H1 (cell line): ENCODE measurements around the gene ZNF446. TPM values are rescaled to one million over a fixed set of nuclear protein-coding genes. Genes with fewer than 3 reads are reported as not detected.
"Not testable (repeated sequence)": the region's sequence is repeated elsewhere in the genome, so short reads cannot be mapped to it uniquely, and the experiment has no call there.

Source experiments
- CTCF ChIA-PET: fragments of 300-600 bp; sonication (Branson Sonifier 250); formaldehyde crosslinking; loops from one replicate; lab custom pipeline; 2021; ENCODE audit not compliant: partially characterized antibody; lab: Charles Lee
- POLR2A ChIA-PET: fragments of 300-600 bp; sonication (Branson Sonifier 250); formaldehyde crosslinking; loops from one replicate; lab custom pipeline; 2021; ENCODE audit warnings: inconsistent platforms; ENCODE audit not compliant: partially characterized antibody; lab: Charles Lee
- DNase-seq, 2 experiments: peaks; one replicate each; pipeline versions ENCODE4 v3.0.0 to v3.0.0-alpha.2; 2010 to 2022; ENCODE audit warnings: low spot score in 2 of 2, low read depth in 1 of 2, mixed read lengths in 1 of 2
- FAIRE-seq: peaks from 2 replicates; lab custom pipeline; 2011; peaks lifted over from hg19 to GRCh38; lab: Jason Lieb, UNC
- H2AFZ ChIP-seq: 2 replicates; pipeline ENCODE4 v1.8.1; 2012; ENCODE audit warnings: low read length, inconsistent platforms
- H2AK5ac ChIP-seq: 2 replicates; pipeline ENCODE4 v1.6.1; 2013; ENCODE audit warnings: low read depth, low read length
- H2BK120ac ChIP-seq: replicated peaks from 2 replicates; pipeline ENCODE3; 2013; ENCODE audit warnings: low read depth, low read length, inconsistent platforms
- H2BK12ac ChIP-seq: 2 replicates; pipeline ENCODE4 v1.6.1; 2013; ENCODE audit warnings: low read depth, low read length
- H2BK15ac ChIP-seq: 2 replicates; pipeline ENCODE4 v1.6.1; 2013; ENCODE audit warnings: low read length
- H2BK20ac ChIP-seq: 2 replicates; pipeline ENCODE4 v1.6.1; 2013; ENCODE audit warnings: low read length
- H2BK5ac ChIP-seq: 2 replicates; pipeline ENCODE4 v1.6.1; 2013; ENCODE audit warnings: low read depth, low read length
- H3K14ac ChIP-seq: 2 replicates; pipeline ENCODE4 v1.6.1; 2013; ENCODE audit warnings: inconsistent platforms; ENCODE audit not compliant: insufficient read length
- H3K18ac ChIP-seq: 2 replicates; pipeline ENCODE4 v1.6.1; 2013; ENCODE audit warnings: low read length; ENCODE audit errors: extremely low read depth
- H3K23ac ChIP-seq: 2 replicates; pipeline ENCODE4 v1.6.1; 2013; ENCODE audit warnings: inconsistent platforms; ENCODE audit not compliant: insufficient read length
- H3K23me2 ChIP-seq: 2 replicates; pipeline ENCODE4 v1.6.1; 2013; ENCODE audit warnings: low read depth, low read length
- H3K27ac ChIP-seq: 2 replicates; pipeline ENCODE4 v1.6.1; 2011; ENCODE audit warnings: low read depth, low read length, inconsistent platforms
- H3K27me3 ChIP-seq, 4 experiments: replicated peaks in 1 of 4; 1 replicate in 1 of 4; 2 replicates in 3 of 4; pipeline versions ENCODE4 v1.6.1 to v1.8.1; 2011 to 2013; ENCODE audit warnings: low read length in 3 of 4, mild to moderate bottlenecking in 3 of 4, inconsistent platforms in 2 of 4, mixed read lengths in 2 of 4, moderate library complexity in 1 of 4; ENCODE audit not compliant: control insufficient read depth in 3 of 4, insufficient read depth in 3 of 4; ENCODE audit errors: extremely low read depth in 1 of 4
- H3K36me3 ChIP-seq, 4 experiments: 2 replicates each; pipeline versions ENCODE4 v1.6.1 to v1.8.1; 2011 to 2013; ENCODE audit warnings: mild to moderate bottlenecking in 4 of 4, low read length in 3 of 4, moderate library complexity in 2 of 4, control low read depth in 1 of 4, inconsistent platforms in 1 of 4; ENCODE audit not compliant: insufficient read depth in 4 of 4, control insufficient read depth in 2 of 4
- H3K4ac ChIP-seq: replicated peaks from 2 replicates; pipeline ENCODE3; 2013; ENCODE audit warnings: low read length, low read depth, mixed read lengths, inconsistent platforms; ENCODE audit not compliant: insufficient read length
- H3K4me1 ChIP-seq, 4 experiments: replicated peaks in 1 of 4; 1 replicate in 1 of 4; 2 replicates in 3 of 4; pipeline versions ENCODE4 v1.6.1 to v1.8.1; 2011 to 2013; ENCODE audit warnings: low read length in 3 of 4, inconsistent platforms in 2 of 4, mixed read lengths in 1 of 4; ENCODE audit not compliant: insufficient read depth in 4 of 4, control insufficient read depth in 3 of 4
- H3K4me2 ChIP-seq, 2 experiments: 2 replicates each; pipeline versions ENCODE4 v1.6.1 to v1.8.1; 2011 to 2013; ENCODE audit warnings: low read depth in 2 of 2, low read length in 2 of 2, control low read depth in 1 of 2, inconsistent platforms in 1 of 2, mild to moderate bottlenecking in 1 of 2; ENCODE audit not compliant: insufficient read depth in 1 of 2
- H3K4me3 ChIP-seq, 4 experiments: fragments of 200-600, 300-600 bp in 1 of 4; sonication (generic), shearing (Covaris generic), sonication (Bioruptor Twin) in 1 of 4; 2 replicates each; pipeline versions ENCODE4 v1.5.1 to v1.8.1; 2011 to 2016; ENCODE audit warnings: low read length in 4 of 4, low read depth in 3 of 4, control low read depth in 2 of 4, inconsistent platforms in 2 of 4, mild to moderate bottlenecking in 2 of 4, mixed read lengths in 1 of 4, moderate library complexity in 1 of 4; ENCODE audit not compliant: insufficient read depth in 2 of 4; ENCODE audit errors: extremely low read depth in 1 of 4
- H3K56ac ChIP-seq: replicated peaks from 2 replicates; pipeline ENCODE3; 2013; ENCODE audit warnings: low read depth, mild to moderate bottlenecking, mixed read lengths, low read length, inconsistent platforms; ENCODE audit not compliant: insufficient read length
- H3K79me1 ChIP-seq: 2 replicates; pipeline ENCODE4 v1.6.1; 2013; ENCODE audit warnings: low read depth, low read length, control low read depth
- H3K79me2 ChIP-seq, 2 experiments: 2 replicates each; pipeline versions ENCODE4 v1.6.1 to v1.8.1; 2012 to 2013; ENCODE audit warnings: low read length in 2 of 2, mild to moderate bottlenecking in 2 of 2, inconsistent platforms in 1 of 2; ENCODE audit not compliant: insufficient read depth in 2 of 2, control insufficient read depth in 1 of 2
- H3K9ac ChIP-seq, 4 experiments: replicated peaks in 1 of 4; 1 replicate in 1 of 4; 2 replicates in 3 of 4; pipeline versions ENCODE4 v1.6.1 to v1.8.1; 2011 to 2013; ENCODE audit warnings: low read depth in 3 of 4, low read length in 3 of 4, control low read depth in 2 of 4, mild to moderate bottlenecking in 2 of 4, moderate library complexity in 2 of 4, inconsistent platforms in 1 of 4; ENCODE audit errors: extremely low read depth in 1 of 4
- H3K9me3 ChIP-seq, 2 experiments: 2 replicates each; pipeline versions ENCODE4 v1.6.1 to v1.8.1; 2012 to 2013; ENCODE audit warnings: mild to moderate bottlenecking in 2 of 2, moderate library complexity in 2 of 2, control low read depth in 1 of 2, inconsistent platforms in 1 of 2, low read depth in 1 of 2, low read length in 1 of 2, mixed read lengths in 1 of 2; ENCODE audit not compliant: insufficient read depth in 2 of 2
- H4K20me1 ChIP-seq, 2 experiments: replicated peaks in 1 of 2; 2 replicates each; pipeline versions ENCODE3 to v1.8.1; 2011 to 2013; ENCODE audit warnings: inconsistent platforms in 2 of 2, low read length in 2 of 2, mild to moderate bottlenecking in 1 of 2; ENCODE audit not compliant: insufficient read depth in 2 of 2, control insufficient read depth in 1 of 2
- H4K5ac ChIP-seq: 2 replicates; pipeline ENCODE4 v1.6.1; 2013; ENCODE audit warnings: low read length, low read depth, mixed read lengths, inconsistent platforms; ENCODE audit not compliant: insufficient read length
- H4K8ac ChIP-seq: 2 replicates; pipeline ENCODE4 v1.8.0; 2013; ENCODE audit warnings: mild to moderate bottlenecking, moderate library complexity, low read length, inconsistent platforms; ENCODE audit not compliant: insufficient read depth; ENCODE audit errors: extremely low read depth
- H4K91ac ChIP-seq: replicated peaks from 2 replicates; pipeline ENCODE3; 2013; ENCODE audit warnings: low read length, mixed read lengths, inconsistent platforms; ENCODE audit not compliant: insufficient read length
- WGBS, 2 experiments: shearing (Covaris generic) in 1 of 2; methylation state at CpG; one replicate each; pipeline versions ENCODE4 v1.1.6 to v1.1.7; 2013 to 2015; ENCODE audit warnings: low lambda C conversion rate in 2 of 2, mixed read lengths in 2 of 2, inconsistent platforms in 1 of 2, low coverage in 1 of 2, missing lambda C conversion rate in 1 of 2; ENCODE audit not compliant: insufficient replicate concordance in 2 of 2, insufficient coverage in 1 of 2, insufficient read length in 1 of 2; ENCODE audit errors: extremely low coverage in 1 of 2, missing lambda C conversion rate in 1 of 2; 5-methylcytosine and 5-hydroxymethylcytosine counted together
- polyA plus RNA-seq, 7 experiments: library from polyadenylated mRNA; depleted of rRNA in 3 of 7; stranded (reverse) in 5 of 7; unstranded in 2 of 7; fragments of >200 nt in 5 of 7; fragments of 200-250 nt in 2 of 7; gene quantifications; 1 replicate in 5 of 7; 2 replicates in 1 of 7; 4 replicates in 1 of 7; pipeline versions ENCODE4 v1.2.1 to v1.2.3, GENCODE V29; 2011 to 2013; ENCODE audit warnings: missing spikeins in 2 of 7, mixed read lengths in 2 of 7
- total RNA-seq: library from RNA; stranded (reverse); fragmentation: NEBNext Ultra II Directional; extraction: Animal tissue kit (Norgen Biotek cat#: 25700); gene quantifications from 2 replicates; pipeline ENCODE4 v1.2.1, GENCODE V29; 2021

The ZNF446 gene
- total and polyA plus RNA-seq, 2 of the 8 experiments (the other 6 are each of a cell fraction or from before 2014, with no cell fraction given), result 4.1 to 5.5 TPM

DNA sequence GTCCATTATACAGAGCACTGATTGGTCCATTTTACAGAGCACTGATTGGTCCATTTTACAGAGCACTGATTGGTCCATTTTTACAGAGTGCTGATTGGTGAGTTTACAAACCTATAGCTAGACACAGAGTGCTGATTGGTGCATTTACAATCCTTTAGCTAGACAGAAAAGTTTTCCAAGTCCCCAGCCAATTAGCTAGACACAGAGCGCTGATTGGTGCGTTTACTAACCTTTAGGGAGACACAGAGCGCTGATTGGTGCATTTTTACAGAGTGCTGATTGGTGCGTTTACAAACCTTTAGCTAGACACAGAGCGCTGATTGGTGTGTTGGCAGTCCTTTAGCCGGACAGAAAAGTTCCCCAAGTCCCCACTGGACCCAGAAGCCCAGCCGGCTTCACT is 33.2 kb upstream of the ZNF446 start:
- not testable (repeated sequence) for H3K27me3 ChIP-seq, H3K23ac ChIP-seq, H2AFZ ChIP-seq, H4K91ac ChIP-seq, H3K56ac ChIP-seq, FAIRE-seq, H3K4ac ChIP-seq, H3K79me2 ChIP-seq, H3K27ac ChIP-seq, H4K8ac ChIP-seq, H3K18ac ChIP-seq, H2BK20ac ChIP-seq, DNase-seq, H3K4me3 ChIP-seq, H3K9ac ChIP-seq, H2BK15ac ChIP-seq, H3K9me3 ChIP-seq, H3K79me1 ChIP-seq, H4K5ac ChIP-seq, H2AK5ac ChIP-seq, H3K36me3 ChIP-seq, H3K14ac ChIP-seq, H3K23me2 ChIP-seq, H2BK120ac ChIP-seq, H3K4me1 ChIP-seq, H2BK12ac ChIP-seq, H2BK5ac ChIP-seq, H3K4me2 ChIP-seq, H4K20me1 ChIP-seq
- WGBS, 2 experiments, result 81% methylated on average over 7 of the region's 7 CpGs; no CpG with 5 or more reads in 1 of the 2 experiments
- ChIA-PET POLR2A (interaction anchor here (1.4 kb wide), 1 partner anchor 20 kb away, joined by 5 read pairs; no protein-coding TSS in a partner anchor), CTCF (interaction anchor here (2.0 kb wide), 1 partner anchor 36 kb away, joined by 5 read pairs; no protein-coding TSS in a partner anchor)

DNA sequence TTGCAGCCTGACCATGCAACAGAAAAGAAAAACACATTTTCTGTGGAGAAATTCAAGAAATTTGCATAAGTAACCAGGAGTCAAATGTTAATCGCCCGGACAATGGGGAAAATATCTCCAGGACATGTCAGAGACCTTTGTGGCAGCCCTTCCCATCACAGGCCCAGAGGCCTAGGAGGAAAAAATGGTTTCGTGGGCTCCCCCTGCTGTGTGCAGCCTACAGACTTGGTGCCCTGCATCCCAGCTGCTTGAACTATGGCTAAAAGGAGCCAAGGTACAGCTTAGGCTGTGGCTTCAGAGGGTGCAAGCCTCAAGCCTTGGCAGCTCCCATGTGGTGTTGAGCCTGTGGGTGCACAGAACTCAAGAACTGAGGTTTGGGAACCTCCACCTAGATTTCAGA is 27.3 kb upstream of the ZNF446 start:
- H4K20me1 ChIP-seq, DNase-seq, H2BK20ac ChIP-seq, H3K79me2 ChIP-seq, H3K36me3 ChIP-seq, H4K91ac ChIP-seq, H3K9ac ChIP-seq, H3K18ac ChIP-seq, H3K4me2 ChIP-seq, H3K4ac ChIP-seq, H3K27ac ChIP-seq, H2BK120ac ChIP-seq, H2BK12ac ChIP-seq, H3K79me1 ChIP-seq, H3K56ac ChIP-seq, H3K23me2 ChIP-seq, H2BK15ac ChIP-seq, H4K5ac ChIP-seq, H2BK5ac ChIP-seq, H3K4me3 ChIP-seq, H2AK5ac ChIP-seq, CTCF ChIA-PET, FAIRE-seq, H3K23ac ChIP-seq, H4K8ac ChIP-seq, H3K14ac ChIP-seq, H2AFZ ChIP-seq, H3K4me1 ChIP-seq: not testable (repeated sequence)
- 68% methylated on average over 3 of the region's 3 CpGs; no CpG with 5 or more reads in 1 of the 2 experiments for WGBS, 2 experiments
- peaks cover 14 to 17% of the 10 kb centered on the region in 2 experiments for H3K9me3 ChIP-seq
- H3K27me3 ChIP-seq, result peaks cover 0 to 12% (median 6%) of the 10 kb centered on the region in 4 experiments; a peak in 3 of 7 replicates
- POLR2A ChIA-PET, result interaction anchor here (1.0 kb wide), 1 partner anchor 20 kb away, joined by 3 read pairs; no protein-coding TSS in a partner anchor
